ENCODE results near the gene RAB37. TPM values are rescaled to one million over a fixed set of nuclear protein-coding genes. Genes with fewer than 3 reads are reported as not detected.

RAB37 gene
- total RNA-seq, 3 donors from 2014 or later = 0.98 to 2.1 (median 2.0) TPM

DNA sequence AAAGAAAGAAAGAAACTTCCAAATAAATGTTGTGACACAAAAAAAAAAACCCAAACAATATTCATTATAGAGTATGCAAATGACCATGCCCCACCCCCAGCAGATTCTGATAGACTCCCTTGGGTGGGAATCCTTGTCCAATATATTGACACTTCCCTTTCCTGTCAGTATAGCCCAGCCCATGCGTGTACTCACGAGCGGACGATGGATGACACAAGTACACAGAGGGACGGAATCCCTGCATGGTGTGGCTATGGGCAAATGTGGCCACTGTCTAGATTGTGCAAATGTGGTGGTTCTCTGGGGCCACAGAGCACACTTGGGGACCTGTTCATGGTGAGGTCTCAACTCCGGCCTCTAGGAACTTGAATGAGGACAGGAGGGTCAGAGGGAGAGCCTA, 3.1 kb downstream of the RAB37 start:
- Histone ChIP-seq H3K36me3 (no peaks in the 10 kb centered on the region), H3K4me1 (no peaks in the 10 kb centered on the region), H3K27me3 (peaks cover 0 to 60% of the 10 kb centered on the region in 2 donors), H3K9me3 (no peaks in the 10 kb centered on the region), H3K27ac (no peak overlapping the region), H3K4me3 (no peak overlapping the region)
- intact Hi-C loops (cut with DNase I; ENCODE audit: low total_unique reads) = no loop called here
- no peak for DNase-seq (ENCODE audit: low spot score in 2 of 2)
- TF ChIP-seq, protein P1, sequence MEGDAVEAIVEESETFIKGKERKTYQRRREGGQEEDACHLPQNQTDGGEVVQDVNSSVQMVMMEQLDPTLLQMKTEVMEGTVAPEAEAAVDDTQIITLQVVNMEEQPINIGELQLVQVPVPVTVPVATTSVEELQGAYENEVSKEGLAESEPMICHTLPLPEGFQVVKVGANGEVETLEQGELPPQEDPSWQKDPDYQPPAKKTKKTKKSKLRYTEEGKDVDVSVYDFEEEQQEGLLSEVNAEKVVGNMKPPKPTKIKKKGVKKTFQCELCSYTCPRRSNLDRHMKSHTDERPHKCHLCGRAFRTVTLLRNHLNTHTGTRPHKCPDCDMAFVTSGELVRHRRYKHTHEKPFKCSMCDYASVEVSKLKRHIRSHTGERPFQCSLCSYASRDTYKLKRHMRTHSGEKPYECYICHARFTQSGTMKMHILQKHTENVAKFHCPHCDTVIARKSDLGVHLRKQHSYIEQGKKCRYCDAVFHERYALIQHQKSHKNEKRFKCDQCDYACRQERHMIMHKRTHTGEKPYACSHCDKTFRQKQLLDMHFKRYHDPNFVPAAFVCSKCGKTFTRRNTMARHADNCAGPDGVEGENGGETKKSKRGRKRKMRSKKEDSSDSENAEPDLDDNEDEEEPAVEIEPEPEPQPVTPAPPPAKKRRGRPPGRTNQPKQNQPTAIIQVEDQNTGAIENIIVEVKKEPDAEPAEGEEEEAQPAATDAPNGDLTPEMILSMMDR (IDR thresholded peaks at IDR 0.05) = no peak
- TF ChIP-seq POLR2A (IDR thresholded peaks at IDR 0.05) = no peak
- no peak for TF ChIP-seq POLR2AphosphoS5 (IDR thresholded peaks at IDR 0.05)

DNA sequence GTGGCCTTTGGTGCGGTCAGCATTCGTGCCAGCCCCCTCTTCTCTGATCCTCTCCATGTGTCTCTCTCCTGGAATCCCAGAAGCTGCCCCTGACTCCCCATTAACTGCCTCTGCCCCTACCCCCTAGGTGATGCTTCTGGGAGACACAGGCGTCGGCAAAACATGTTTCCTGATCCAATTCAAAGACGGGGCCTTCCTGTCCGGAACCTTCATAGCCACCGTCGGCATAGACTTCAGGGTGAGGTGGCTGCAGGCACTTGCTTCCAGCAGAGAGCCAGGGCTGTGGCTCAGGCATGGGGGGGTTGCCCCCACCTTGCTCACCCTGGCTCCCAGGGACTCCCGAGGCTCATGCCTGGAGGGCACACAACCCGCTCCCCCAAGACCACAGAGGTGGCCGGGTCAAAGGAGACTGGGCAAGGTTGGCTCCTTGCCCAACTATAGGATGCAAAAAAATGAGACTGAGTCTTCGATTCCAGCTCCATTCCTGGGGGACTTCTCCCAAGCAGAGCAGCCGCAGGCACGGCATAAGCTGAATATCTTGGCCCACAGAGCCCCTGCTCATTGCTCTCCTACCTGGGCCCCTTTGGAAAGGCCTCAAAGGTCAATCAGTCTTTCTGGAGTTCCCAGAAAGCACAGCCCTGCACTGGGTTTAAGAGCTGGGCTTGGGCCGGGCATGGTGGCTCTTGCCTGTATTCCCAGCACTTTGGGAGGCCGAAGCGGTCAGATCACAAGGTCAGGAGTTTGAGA, 3.8 kb downstream of the RAB37 start:
- Histone ChIP-seq H3K27ac (no peak overlapping the region), H3K36me3 (no peaks in the 10 kb centered on the region), H3K4me3 (no peak overlapping the region), H3K27me3 (peaks cover 0 to 55% of the 10 kb centered on the region in 2 donors), H3K4me1 (no peaks in the 10 kb centered on the region), H3K9me3 (no peaks in the 10 kb centered on the region)
- TF ChIP-seq, protein P1 (IDR thresholded peaks at IDR 0.05) = no peak
- TF ChIP-seq POLR2AphosphoS5 (IDR thresholded peaks at IDR 0.05) = no peak
- no peak for TF ChIP-seq POLR2A (IDR thresholded peaks at IDR 0.05)
- no peak for DNase-seq (ENCODE audit: low spot score in 2 of 2)
- intact Hi-C loops (cut with DNase I; ENCODE audit: low total_unique reads) = no loop called here

DNA sequence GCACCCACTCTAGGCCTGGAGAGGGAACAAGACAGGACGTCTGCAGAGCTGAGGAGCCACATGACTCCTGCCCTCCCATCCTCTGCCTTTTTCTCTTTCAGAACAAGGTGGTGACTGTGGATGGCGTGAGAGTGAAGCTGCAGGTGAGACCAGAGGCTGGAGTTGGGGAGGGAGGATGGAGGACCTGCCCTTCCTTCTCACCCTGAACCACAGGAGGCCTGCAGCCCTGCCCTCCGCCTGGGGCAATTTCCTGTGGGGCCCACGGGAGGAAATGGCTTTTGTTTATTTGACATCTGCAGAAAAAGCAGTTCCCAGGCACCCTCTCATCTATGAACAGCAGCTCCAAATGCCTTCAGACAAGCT, 5.1 kb downstream of the RAB37 start:
- no peak for TF ChIP-seq POLR2A (IDR thresholded peaks at IDR 0.05)
- Histone ChIP-seq H3K4me1 (no peaks in the 10 kb centered on the region), H3K36me3 (no peaks in the 10 kb centered on the region), H3K27me3 (peaks cover 0 to 46% of the 10 kb centered on the region in 2 donors), H3K27ac (no peak overlapping the region), H3K9me3 (no peaks in the 10 kb centered on the region), H3K4me3 (no peak overlapping the region)
- intact Hi-C loops (cut with DNase I; ENCODE audit: low total_unique reads) = no loop called here
- DNase-seq (ENCODE audit: low spot score in 2 of 2) = no peak

DNA sequence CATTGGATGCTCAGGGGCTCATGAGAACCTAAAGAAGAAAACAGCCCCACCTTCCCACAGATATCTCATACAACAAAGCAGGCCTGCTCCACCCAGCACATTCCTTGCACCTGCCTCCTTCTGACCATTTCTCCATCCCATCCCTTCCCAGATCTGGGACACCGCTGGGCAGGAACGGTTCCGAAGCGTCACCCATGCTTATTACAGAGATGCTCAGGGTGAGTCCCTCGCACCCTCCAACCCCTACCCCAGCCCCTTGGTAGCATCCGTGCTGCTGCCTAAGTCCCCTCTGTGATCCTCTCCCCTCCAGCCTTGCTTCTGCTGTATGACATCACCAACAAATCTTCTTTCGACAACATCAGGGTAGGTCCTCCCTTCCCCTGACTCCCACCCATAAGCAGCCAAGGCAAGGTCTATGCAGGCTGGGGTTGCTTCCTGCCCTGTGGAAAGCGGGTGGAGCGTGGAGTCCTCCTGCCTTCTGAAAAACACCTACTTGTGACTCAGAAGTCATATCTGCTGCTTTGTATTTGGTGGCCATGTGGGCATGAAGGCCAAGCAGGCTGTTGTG, 6.0 kb downstream of the RAB37 start:
- Histone ChIP-seq H3K27me3 (peaks cover 0 to 38% of the 10 kb centered on the region in 2 donors), H3K9me3 (no peaks in the 10 kb centered on the region), H3K36me3 (no peaks in the 10 kb centered on the region), H3K4me3 (no peak overlapping the region), H3K4me1 (no peaks in the 10 kb centered on the region), H3K27ac (no peak overlapping the region)
- TF ChIP-seq POLR2A (IDR thresholded peaks at IDR 0.05) (no peak), POLR2AphosphoS5 (IDR thresholded peaks at IDR 0.05) (no peak)
- TF ChIP-seq, protein P1 (IDR thresholded peaks at IDR 0.05) = no peak
- intact Hi-C loops (cut with DNase I; ENCODE audit: low total_unique reads) = no loop called here
- DNase-seq (ENCODE audit: low spot score in 2 of 2) = no peak

DNA sequence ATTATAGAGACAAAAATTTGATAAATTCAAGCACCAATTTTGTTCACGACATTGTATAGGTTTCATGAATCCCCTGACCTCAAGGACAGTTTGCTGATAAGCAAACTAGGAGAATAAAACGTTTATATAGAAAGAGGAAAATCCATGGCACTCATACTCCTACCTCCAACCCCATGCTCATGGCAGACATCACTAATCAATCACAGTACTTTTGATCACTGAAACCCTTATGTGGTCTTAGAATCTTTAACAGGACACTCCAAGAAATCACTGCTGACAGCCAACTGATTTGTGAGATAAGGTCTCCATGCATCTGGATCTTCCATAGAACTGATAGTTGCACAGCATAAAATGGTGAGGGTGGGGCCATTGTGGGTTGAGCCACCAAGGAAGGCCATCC, 6.7 kb downstream of the RAB37 start:
- H3K4me1 ChIP-seq = no peaks in the 10 kb centered on the region
- TF ChIP-seq, protein P1 (IDR thresholded peaks at IDR 0.05) = no peak
- TF ChIP-seq POLR2AphosphoS5 (IDR thresholded peaks at IDR 0.05) (no peak), POLR2A (IDR thresholded peaks at IDR 0.05) (no peak)
- H3K4me3 ChIP-seq = no peak overlapping the region
- intact Hi-C loops (cut with DNase I; ENCODE audit: low total_unique reads) = loop anchor here (2.0 kb wide), 1 partner anchor 29 kb away; no protein-coding TSS in a partner anchor
- DNase-seq (ENCODE audit: low spot score in 2 of 2) = no peak
- H3K27me3 ChIP-seq = peaks cover 0 to 31% of the 10 kb centered on the region in 2 donors
- H3K36me3 ChIP-seq = no peaks in the 10 kb centered on the region
- H3K27ac ChIP-seq = no peak overlapping the region
- no peaks in the 10 kb centered on the region for H3K9me3 ChIP-seq
